ENCODE measurements around the gene PLEKHO1. TPM values are rescaled to one million over a fixed set of nuclear protein-coding genes. Genes with fewer than 3 reads are reported as not detected.

Gene PLEKHO1
- polyA plus RNA-seq, 1 of the 3 experiments (the other 2 are of a cell fraction) = 33.5 TPM

DNA sequence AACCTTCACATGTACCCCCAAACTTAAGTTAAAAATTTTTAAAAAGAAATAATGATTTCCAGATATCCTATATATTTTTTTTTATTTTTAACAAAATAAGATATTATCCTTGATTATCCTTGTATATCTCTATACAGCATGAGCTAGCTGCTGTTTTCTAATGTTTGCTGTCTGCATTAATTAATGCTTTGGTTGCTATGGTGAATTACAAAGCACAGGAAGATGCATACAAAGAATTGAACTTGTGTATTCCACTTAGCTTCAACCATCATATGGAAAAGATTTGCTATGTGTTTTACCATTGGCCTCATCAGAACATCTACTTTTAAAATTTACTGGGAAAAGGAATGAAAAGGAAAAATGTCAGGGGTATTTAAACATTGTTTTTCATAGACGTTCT, 46.7 kb upstream of the PLEKHO1 start:
- Histone ChIP-seq H3F3A (replicated peaks; ENCODE audit: insufficient read depth) (no peaks in the 10 kb centered on the region), H4K20me1 (ENCODE audit: insufficient read depth) (no peaks in the 10 kb centered on the region), H3K9me2 (no peaks in the 10 kb centered on the region), H3K4me3 (ENCODE audit: low read depth in 2 of 2, low read length in 1 of 2) (no peak overlapping the region), H3K36me3 (replicated peaks in 1 of 2; ENCODE audit: control insufficient read depth in 1 of 2, insufficient read depth in 2 of 2, low read length in 1 of 2) (peaks cover 8 to 42% of the 10 kb centered on the region in 2 experiments), H3K27ac (ENCODE audit: low read depth in 2 of 2, low read length in 1 of 2) (no peak overlapping the region), H3K4me1 (ENCODE audit: control insufficient read depth in 1 of 2, insufficient read depth in 2 of 2, low read depth in 1 of 2, low read length in 1 of 2) (no peaks in the 10 kb centered on the region), H3K27me3 (ENCODE audit: insufficient read depth) (no peaks in the 10 kb centered on the region), H3K4me2 (no peak overlapping the region), H2AFZ (ENCODE audit: low read depth) (no peak overlapping the region), H3K79me2 (ENCODE audit: insufficient read depth) (no peaks in the 10 kb centered on the region), H3K9ac (no peak overlapping the region), H3K9me3 (no peaks in the 10 kb centered on the region)
- ChIA-PET CTCF (interaction anchor here (0.5 to 3.1 kb wide), 6 partner anchors 8 to 710 kb away, joined by 3 to 11 read pairs (median 3); no protein-coding TSS in a partner anchor), POLR2A (no interaction called here)
- 87% methylated on average over 1 of the region's 1 CpG for WGBS (ENCODE audit: low lambda C conversion rate)
- TF ChIP-seq EP300 (IDR thresholded peaks at IDR 0.05; ENCODE audit: borderline replicate concordance in 1 of 2, low read depth in 1 of 2, low read length in 1 of 2) = no peak
- TF ChIP-seq EZH2phosphoT487 (IDR thresholded peaks at IDR 0.05; ENCODE audit: borderline replicate concordance, low read depth) = no peak
- no peak for TF ChIP-seq JUND (IDR thresholded peaks at IDR 0.05)
- no peak for TF ChIP-seq MXI1 (IDR thresholded peaks at IDR 0.05; ENCODE audit: low read depth, low read length)
- no peak for TF ChIP-seq NFIC (IDR thresholded peaks at IDR 0.05; ENCODE audit: borderline replicate concordance)
- TF ChIP-seq RFX5 (IDR thresholded peaks at IDR 0.05; ENCODE audit: low read length) = no peak
- TF ChIP-seq CHD2 (IDR thresholded peaks at IDR 0.05; ENCODE audit: low read length, partially characterized antibody) = no peak
- no peak for TF ChIP-seq FOXM1 (IDR thresholded peaks at IDR 0.05; ENCODE audit: low read depth)
- TF ChIP-seq, protein P1, sequence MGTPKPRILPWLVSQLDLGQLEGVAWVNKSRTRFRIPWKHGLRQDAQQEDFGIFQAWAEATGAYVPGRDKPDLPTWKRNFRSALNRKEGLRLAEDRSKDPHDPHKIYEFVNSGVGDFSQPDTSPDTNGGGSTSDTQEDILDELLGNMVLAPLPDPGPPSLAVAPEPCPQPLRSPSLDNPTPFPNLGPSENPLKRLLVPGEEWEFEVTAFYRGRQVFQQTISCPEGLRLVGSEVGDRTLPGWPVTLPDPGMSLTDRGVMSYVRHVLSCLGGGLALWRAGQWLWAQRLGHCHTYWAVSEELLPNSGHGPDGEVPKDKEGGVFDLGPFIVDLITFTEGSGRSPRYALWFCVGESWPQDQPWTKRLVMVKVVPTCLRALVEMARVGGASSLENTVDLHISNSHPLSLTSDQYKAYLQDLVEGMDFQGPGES (IDR thresholded peaks at IDR 0.05; ENCODE audit: low read depth, low read length) = no peak
- TF ChIP-seq ELF1 (IDR thresholded peaks at IDR 0.05) = no peak
- TF ChIP-seq, protein P2, sequence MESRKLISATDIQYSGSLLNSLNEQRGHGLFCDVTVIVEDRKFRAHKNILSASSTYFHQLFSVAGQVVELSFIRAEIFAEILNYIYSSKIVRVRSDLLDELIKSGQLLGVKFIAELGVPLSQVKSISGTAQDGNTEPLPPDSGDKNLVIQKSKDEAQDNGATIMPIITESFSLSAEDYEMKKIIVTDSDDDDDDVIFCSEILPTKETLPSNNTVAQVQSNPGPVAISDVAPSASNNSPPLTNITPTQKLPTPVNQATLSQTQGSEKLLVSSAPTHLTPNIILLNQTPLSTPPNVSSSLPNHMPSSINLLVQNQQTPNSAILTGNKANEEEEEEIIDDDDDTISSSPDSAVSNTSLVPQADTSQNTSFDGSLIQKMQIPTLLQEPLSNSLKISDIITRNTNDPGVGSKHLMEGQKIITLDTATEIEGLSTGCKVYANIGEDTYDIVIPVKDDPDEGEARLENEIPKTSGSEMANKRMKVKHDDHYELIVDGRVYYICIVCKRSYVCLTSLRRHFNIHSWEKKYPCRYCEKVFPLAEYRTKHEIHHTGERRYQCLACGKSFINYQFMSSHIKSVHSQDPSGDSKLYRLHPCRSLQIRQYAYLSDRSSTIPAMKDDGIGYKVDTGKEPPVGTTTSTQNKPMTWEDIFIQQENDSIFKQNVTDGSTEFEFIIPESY (IDR thresholded peaks at IDR 0.05; ENCODE audit: borderline replicate concordance, low read depth) = no peak
- TF ChIP-seq CTCF (IDR thresholded peaks at IDR 0.05) = no peak
- TF ChIP-seq MEF2A (IDR thresholded peaks at IDR 0.05; ENCODE audit: borderline replicate concordance, low read depth) = no peak
- TF ChIP-seq, protein P3, sequence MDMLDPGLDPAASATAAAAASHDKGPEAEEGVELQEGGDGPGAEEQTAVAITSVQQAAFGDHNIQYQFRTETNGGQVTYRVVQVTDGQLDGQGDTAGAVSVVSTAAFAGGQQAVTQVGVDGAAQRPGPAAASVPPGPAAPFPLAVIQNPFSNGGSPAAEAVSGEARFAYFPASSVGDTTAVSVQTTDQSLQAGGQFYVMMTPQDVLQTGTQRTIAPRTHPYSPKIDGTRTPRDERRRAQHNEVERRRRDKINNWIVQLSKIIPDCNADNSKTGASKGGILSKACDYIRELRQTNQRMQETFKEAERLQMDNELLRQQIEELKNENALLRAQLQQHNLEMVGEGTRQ (IDR thresholded peaks at IDR 0.05; ENCODE audit: borderline replicate concordance, low read depth, low read length) = no peak
- no peak for TF ChIP-seq GABPA (IDR thresholded peaks at IDR 0.05; ENCODE audit: low read depth)
- TF ChIP-seq, protein P4, sequence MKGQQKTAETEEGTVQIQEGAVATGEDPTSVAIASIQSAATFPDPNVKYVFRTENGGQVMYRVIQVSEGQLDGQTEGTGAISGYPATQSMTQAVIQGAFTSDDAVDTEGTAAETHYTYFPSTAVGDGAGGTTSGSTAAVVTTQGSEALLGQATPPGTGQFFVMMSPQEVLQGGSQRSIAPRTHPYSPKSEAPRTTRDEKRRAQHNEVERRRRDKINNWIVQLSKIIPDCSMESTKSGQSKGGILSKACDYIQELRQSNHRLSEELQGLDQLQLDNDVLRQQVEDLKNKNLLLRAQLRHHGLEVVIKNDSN (IDR thresholded peaks at IDR 0.05; ENCODE audit: borderline replicate concordance, low read depth) = no peak
- no peak for TF ChIP-seq TEAD4 (IDR thresholded peaks at IDR 0.05; ENCODE audit: borderline replicate concordance, insufficient read depth)
- DNase-seq = no peak
